ENCODE results near the gene INCA1.

The INCA1 gene

DNA sequence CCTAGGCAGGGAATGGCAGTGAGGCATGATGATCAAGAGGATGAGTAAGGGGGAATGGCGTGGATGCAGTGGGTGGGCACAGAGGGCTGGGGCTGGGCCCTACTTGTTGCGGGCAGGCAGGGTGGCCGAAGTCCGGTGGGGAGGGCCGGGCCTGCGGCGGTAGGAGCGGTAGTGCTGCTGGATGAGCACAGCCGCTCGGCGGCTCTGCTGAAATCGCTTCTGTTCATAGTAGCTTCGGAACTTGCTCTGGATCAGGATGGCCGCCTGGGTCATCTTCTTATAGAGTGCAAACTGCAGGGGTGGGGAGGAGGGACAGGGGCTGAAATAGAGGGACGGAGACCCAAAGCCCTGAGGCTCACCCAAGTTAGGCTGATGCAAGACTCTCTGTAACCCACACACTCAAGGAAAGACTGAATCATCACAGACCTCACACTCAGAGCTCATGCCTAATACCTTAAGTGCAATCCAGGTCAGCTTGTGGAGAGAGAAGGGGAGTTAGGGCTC lies 28.2 kb downstream of the INCA1 start:
- H3K9ac ChIP-seq (ENCODE audit: low read depth, low read length): peak overlapping the region; percentile 95
- peak overlapping the region; percentile 87 for H3K4me3 ChIP-seq (ENCODE audit: low read length)

DNA sequence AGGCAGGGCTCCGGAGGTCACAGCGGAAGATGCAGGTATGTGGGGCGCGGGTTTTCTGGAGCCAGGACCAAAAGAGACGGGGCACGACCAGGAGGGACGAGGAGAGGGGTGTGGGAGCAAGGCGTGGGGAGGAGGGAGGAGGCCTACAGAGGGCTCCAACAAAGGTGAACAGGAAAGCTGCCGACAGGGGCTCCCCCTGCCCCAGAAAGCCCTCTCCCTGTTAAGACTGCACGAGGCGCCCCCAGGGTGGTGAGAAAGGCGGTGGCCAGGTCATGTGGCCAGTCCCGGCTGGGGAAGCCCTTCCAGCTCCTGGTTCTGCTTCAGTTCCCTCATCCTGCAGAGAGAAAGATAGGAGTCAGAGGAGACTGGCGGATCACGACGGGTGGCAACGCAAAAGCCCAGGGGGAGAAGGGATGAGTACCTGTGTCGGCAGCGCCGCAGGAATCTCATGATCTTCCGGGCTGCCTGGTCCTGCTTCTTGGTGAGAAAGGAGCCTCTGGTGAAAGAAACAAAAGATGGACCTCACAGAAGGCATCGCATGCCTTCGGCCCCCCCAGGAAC lies 28.8 kb downstream of the INCA1 start:
- Histone ChIP-seq H3K36me3 (ENCODE audit: insufficient read depth, low read length) (peaks cover 40% of the 10 kb centered on the region), H3K4me1 (ENCODE audit: control insufficient read depth, insufficient read depth, low read length) (peaks cover 31% of the 10 kb centered on the region), H3K9me3 (replicated peaks; ENCODE audit: low read length) (no peaks in the 10 kb centered on the region), H3K4me3 (ENCODE audit: low read length) (peak overlapping the region; percentile 87), H3K27me3 (ENCODE audit: control insufficient read depth, insufficient read depth, low read length) (no peaks in the 10 kb centered on the region), H3K9ac (ENCODE audit: low read depth, low read length) (peak overlapping the region; percentile 95), H3K4me2 (ENCODE audit: low read length) (peak overlapping the region; percentile 99)

More for the DNA sequence above, 28.2 kb downstream of the INCA1 start:
- peaks cover 31% of the 10 kb centered on the region for H3K4me1 ChIP-seq (ENCODE audit: control insufficient read depth, insufficient read depth, low read length)
- peaks cover 45% of the 10 kb centered on the region for H3K36me3 ChIP-seq (ENCODE audit: insufficient read depth, low read length)
- no peaks in the 10 kb centered on the region for H3K9me3 ChIP-seq (replicated peaks; ENCODE audit: low read length)
- H3K27me3 ChIP-seq (ENCODE audit: control insufficient read depth, insufficient read depth, low read length): no peaks in the 10 kb centered on the region
- H3K4me2 ChIP-seq (ENCODE audit: low read length): peak overlapping the region; percentile 99

DNA sequence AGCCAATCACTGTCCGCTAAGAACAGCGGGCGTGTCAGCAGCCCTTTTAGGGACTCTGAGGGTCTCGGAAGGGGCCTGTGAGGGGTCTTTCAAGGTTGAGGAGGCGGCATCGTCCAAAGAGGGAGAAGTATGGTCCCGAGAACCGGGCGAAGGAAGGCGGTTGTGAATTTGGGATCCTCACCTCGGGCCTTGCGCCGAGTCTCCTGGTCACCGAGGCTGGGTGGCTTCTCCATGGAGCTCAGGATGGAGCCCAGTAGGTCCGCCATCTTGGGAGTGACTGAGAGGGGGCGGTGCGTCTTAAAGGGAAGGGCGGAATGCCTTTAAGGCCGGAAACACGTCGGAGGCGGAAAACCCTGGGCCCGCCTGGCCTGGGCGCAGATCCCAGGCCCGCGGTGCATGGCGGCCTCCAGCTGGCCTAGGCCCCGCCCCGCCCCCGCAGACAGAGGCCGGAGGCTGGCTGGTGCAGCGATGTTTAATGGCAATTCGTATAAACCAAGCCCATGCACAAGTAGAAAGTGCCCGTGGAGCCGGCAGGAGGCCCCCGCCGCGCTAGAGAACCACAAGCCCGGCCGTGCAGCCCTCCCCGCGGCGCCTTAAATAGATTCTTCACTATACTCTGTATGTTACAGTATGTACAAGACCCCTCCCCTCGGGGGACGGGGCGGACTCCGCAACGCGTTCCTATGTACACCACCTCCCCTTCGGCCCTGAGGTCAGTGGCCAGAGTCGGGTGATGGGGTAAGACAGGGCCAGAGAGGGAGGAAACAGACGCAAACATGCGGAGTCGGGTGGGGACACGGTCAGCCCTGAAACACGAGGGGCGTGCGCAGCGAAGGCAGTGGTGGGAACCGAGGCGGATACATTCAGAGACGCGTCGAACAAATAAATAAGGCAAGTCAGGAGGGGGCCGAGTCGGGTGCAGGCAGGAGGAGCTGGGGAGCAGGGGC lies 29.5 kb downstream of the INCA1 start, which contains the start of gene SPAG7:
SPAG7 (minus strand) TSS at position 279 of the 947 bp plus-strand sequence; CDS start at position 266, 13 bp downstream.
- H3K9ac ChIP-seq (ENCODE audit: low read depth, low read length): peak within 1 kb of the TSS; percentile 95
- H3K36me3 ChIP-seq (ENCODE audit: insufficient read depth, low read length): peaks cover 32% of the 10 kb centered on the region
- H3K9me3 ChIP-seq (replicated peaks; ENCODE audit: low read length): no peaks in the 10 kb centered on the region
- peak within 1 kb of the TSS; percentile 87 for H3K4me3 ChIP-seq (ENCODE audit: low read length)
- H3K27me3 ChIP-seq (ENCODE audit: control insufficient read depth, insufficient read depth, low read length): no peaks in the 10 kb centered on the region
- H3K4me2 ChIP-seq (ENCODE audit: low read length): peak within 1 kb of the TSS; percentile 99
- H3K4me1 ChIP-seq (ENCODE audit: control insufficient read depth, insufficient read depth, low read length): peaks cover 31% of the 10 kb centered on the region

DNA sequence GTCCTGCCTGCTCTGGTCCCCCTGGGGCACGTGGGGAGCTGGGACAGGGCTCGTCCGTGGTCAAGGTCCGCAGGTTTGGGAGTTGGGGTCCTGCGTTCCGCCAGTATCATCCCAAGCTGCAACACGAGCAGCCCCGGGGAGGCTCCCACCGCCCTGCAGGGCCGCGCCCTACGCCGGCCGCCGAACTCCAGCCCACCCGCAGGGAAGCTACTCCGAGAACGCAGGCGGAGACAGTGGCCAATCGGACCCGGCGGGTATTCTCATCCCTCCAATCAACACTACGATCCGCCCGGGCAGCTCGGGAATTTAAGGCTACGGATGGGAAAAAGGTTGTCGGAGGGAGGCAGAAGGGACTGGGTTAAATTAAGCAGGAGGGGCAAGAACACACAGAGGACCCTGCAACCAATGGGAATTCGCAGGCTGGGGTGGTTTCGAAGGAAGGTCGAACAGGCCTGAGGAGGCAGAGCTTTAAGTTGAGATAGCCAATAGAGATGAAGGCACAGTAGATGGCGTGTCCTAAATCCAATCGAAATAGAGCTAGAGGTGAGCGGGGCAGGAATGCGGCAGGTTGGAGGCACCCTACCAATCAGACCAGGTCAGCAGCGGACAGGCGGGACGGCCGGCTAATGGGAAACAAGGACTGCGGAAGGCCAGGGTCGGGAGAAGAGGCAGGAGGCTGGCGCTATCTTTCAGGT lies 30.3 kb downstream of the INCA1 start:
- Histone ChIP-seq H3K4me3 (ENCODE audit: low read length) (peak overlapping the region; percentile 87), H3K27me3 (ENCODE audit: control insufficient read depth, insufficient read depth, low read length) (no peaks in the 10 kb centered on the region), H3K9me3 (replicated peaks; ENCODE audit: low read length) (no peaks in the 10 kb centered on the region), H3K36me3 (ENCODE audit: insufficient read depth, low read length) (peaks cover 24% of the 10 kb centered on the region), H3K9ac (ENCODE audit: low read depth, low read length) (peak overlapping the region; percentile 95), H3K4me1 (ENCODE audit: control insufficient read depth, insufficient read depth, low read length) (peaks cover 31% of the 10 kb centered on the region), H3K4me2 (ENCODE audit: low read length) (peak overlapping the region; percentile 99)

DNA sequence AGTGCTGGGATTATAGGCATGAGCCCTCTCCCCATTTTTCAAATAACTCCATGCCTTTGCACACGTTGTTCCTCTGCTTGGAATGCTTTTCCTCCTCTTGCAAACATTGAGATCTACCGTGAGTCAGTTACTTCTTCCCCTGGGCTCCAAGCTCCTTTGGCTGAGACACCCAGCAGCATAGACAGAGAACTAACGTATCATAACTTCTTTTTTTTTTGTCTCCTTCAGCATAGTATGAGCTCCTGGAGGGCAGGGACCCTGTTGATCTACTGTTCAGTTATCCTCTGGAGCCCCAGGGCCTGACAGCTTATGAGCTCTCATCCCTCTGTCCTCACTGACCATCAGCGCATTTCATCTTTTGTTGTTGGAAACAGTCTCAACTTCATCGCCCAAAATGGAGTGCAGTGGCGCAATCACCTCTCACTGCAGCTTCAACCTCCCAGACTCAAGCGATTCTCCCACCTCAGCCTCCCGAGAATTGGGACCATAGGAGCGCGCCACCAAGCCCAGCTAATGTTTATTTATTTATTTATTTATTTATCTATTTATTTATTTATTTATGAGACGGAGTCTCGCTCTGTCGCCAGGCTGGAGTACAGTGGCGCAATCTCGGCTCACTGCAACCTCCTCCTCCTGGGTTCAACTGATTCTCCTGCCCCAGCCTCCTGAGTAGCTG lies 31.9 kb downstream of the INCA1 start:
- no peak overlapping the region for H3K9ac ChIP-seq (ENCODE audit: low read depth, low read length)
- H3K4me1 ChIP-seq (ENCODE audit: control insufficient read depth, insufficient read depth, low read length): peaks cover 31% of the 10 kb centered on the region
- no peaks in the 10 kb centered on the region for H3K27me3 ChIP-seq (ENCODE audit: control insufficient read depth, insufficient read depth, low read length)
- H3K36me3 ChIP-seq (ENCODE audit: insufficient read depth, low read length): peaks cover 23% of the 10 kb centered on the region
- H3K9me3 ChIP-seq (replicated peaks; ENCODE audit: low read length): no peaks in the 10 kb centered on the region
- no peak overlapping the region for H3K4me2 ChIP-seq (ENCODE audit: low read length)
- H3K4me3 ChIP-seq (ENCODE audit: low read length): no peak overlapping the region

DNA sequence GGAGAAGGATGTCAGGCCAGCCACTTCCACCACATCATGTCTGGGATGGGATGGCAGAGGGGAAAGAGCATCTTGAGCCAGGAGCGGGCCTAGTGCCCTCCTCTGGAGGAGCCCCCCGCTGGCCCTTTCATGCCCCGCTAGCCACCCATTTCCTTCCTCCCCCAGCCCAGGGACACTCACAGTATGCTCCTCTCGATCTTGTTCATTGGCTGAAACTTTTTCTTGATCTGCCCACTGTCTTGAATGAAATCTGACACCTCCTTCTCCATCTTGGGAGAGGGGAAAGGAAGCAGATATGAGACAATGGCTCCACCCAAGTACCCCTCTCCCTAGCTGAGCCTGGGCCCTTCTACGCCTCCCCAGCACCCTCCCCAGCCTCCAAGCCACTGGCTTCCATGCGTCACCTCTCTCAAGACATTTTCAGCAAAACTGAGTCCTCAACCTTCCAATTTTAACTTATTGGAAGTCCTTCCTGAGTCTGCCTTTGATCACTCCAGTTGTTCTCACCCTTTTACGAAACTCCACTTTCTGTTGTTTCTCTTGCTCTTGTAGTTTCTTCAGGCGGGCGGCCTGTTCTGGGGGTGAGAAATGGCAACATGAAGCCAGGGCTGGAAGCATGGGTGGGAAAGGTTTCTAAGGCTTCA lies 36.9 kb downstream of the INCA1 start:
- H3K9ac ChIP-seq (ENCODE audit: low read depth, low read length): no peak overlapping the region
- H3K4me3 ChIP-seq (ENCODE audit: low read length): no peak overlapping the region
- no peak overlapping the region for H3K4me2 ChIP-seq (ENCODE audit: low read length)
- H3K9me3 ChIP-seq (replicated peaks; ENCODE audit: low read length): no peaks in the 10 kb centered on the region
- H3K36me3 ChIP-seq (ENCODE audit: insufficient read depth, low read length): peaks cover 23% of the 10 kb centered on the region
- H3K4me1 ChIP-seq (ENCODE audit: control insufficient read depth, insufficient read depth, low read length): no peaks in the 10 kb centered on the region
- no peaks in the 10 kb centered on the region for H3K27me3 ChIP-seq (ENCODE audit: control insufficient read depth, insufficient read depth, low read length)

DNA sequence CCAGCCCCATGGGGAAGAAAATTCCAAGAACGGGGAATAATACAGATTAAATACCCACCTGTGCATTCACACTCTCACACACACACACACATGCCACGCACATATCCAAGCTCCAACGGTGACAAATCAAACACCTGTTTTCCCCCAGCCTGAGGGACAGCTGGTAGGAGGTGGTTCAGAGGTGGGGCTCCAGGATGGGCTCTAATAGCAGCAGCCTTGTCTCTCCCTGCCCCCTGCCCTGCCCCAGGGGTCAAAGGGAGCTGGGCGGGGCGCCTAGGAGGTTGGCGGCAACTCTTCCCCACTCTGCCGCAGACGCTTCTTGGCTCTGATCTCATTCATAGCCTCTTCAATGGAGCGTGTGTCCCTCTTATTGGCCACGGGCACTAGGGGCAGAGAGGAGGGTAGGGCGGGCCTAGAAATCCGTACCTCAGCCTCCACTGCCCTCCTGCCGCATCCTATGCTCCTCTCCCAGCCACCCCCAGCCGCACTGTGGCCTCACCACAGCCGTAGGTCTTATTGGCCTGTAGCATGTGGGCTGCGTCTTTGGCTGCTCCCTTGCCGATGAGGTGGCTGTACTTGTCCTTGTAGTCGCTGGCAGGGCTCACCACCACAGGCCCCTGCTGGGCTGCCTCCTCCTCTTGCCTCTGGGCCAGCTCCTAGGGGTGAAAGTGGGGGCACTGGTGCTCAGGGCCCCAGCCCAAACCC lies 37.9 kb downstream of the INCA1 start:
- no peaks in the 10 kb centered on the region for H3K27me3 ChIP-seq (ENCODE audit: control insufficient read depth, insufficient read depth, low read length)
- H3K36me3 ChIP-seq (ENCODE audit: insufficient read depth, low read length): peaks cover 19% of the 10 kb centered on the region
- no peak overlapping the region for H3K4me3 ChIP-seq (ENCODE audit: low read length)
- no peak overlapping the region for H3K4me2 ChIP-seq (ENCODE audit: low read length)
- peaks cover under 1% of the 10 kb centered on the region for H3K4me1 ChIP-seq (ENCODE audit: control insufficient read depth, insufficient read depth, low read length)
- no peaks in the 10 kb centered on the region for H3K9me3 ChIP-seq (replicated peaks; ENCODE audit: low read length)
- no peak overlapping the region for H3K9ac ChIP-seq (ENCODE audit: low read depth, low read length)

DNA sequence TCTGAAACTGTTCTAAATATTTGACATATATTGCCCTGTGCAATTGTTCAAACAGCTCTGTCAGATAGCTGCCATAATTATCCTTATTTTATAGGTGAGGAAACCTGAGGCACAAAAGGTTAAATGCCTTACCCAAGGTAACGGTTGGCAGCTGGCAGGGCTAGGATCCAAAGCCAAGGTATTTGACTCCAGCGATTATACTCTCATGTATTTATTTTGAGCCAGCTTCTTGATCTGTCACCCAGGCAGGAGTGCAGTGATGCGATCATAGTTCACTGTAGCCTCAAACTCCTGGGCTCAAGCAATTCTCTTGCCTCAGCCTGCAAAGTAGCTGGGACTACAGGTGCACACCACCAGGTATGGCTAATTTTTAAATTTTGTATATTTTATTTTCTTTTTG lies 39.2 kb downstream of the INCA1 start:
- peaks cover 19% of the 10 kb centered on the region for H3K36me3 ChIP-seq (ENCODE audit: insufficient read depth, low read length)
- H3K9ac ChIP-seq (ENCODE audit: low read depth, low read length): no peak overlapping the region
- peaks cover 14% of the 10 kb centered on the region for H3K4me1 ChIP-seq (ENCODE audit: control insufficient read depth, insufficient read depth, low read length)
- no peaks in the 10 kb centered on the region for H3K9me3 ChIP-seq (replicated peaks; ENCODE audit: low read length)
- no peaks in the 10 kb centered on the region for H3K27me3 ChIP-seq (ENCODE audit: control insufficient read depth, insufficient read depth, low read length)
- no peak overlapping the region for H3K4me3 ChIP-seq (ENCODE audit: low read length)
- H3K4me2 ChIP-seq (ENCODE audit: low read length): no peak overlapping the region

DNA sequence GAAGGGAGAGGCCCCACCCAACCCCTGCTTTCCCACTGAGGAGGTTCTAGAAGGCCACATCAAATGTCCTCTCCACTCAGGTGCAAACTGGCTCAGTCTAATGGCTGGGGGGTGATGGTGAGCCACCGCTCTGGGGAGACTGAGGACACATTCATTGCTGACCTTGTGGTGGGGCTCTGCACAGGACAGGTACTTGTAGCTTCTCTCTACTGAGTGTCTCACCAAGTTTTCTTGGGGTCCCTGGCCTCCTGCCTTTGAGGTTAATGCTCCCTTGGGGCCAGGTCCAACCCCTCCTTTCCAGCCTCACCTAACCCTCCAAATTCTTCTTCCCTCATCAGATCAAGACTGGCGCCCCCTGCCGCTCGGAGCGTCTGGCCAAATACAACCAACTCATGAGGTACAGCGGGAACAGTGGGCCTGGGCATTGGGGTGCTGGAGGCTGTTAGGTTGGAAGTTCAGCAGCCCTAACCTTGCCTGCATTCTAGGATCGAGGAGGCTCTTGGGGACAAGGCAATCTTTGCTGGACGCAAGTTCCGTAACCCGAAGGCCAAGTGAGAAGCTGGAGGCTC lies 40.7 kb downstream of the INCA1 start:
- Histone ChIP-seq H3K4me3 (ENCODE audit: low read length) (no peak overlapping the region), H3K9me3 (replicated peaks; ENCODE audit: low read length) (no peaks in the 10 kb centered on the region), H3K27me3 (ENCODE audit: control insufficient read depth, insufficient read depth, low read length) (no peaks in the 10 kb centered on the region), H3K36me3 (ENCODE audit: insufficient read depth, low read length) (peaks cover 19% of the 10 kb centered on the region), H3K4me1 (ENCODE audit: control insufficient read depth, insufficient read depth, low read length) (peaks cover 24% of the 10 kb centered on the region), H3K9ac (ENCODE audit: low read depth, low read length) (no peak overlapping the region), H3K4me2 (ENCODE audit: low read length) (no peak overlapping the region)

DNA sequence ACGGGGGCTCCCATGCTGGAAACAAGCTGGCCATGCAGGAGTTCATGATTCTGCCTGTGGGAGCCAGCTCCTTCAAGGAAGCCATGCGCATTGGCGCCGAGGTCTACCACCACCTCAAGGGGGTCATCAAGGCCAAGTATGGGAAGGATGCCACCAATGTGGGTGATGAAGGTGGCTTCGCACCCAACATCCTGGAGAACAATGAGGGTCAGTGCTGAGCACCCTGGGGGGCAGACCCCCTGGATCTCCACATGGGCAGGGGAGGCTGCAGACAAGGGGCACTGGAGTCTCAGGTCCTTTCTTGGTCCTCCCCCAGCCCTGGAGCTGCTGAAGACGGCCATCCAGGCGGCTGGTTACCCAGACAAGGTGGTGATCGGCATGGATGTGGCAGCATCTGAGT lies 42.2 kb downstream of the INCA1 start:
- Histone ChIP-seq H3K4me1 (ENCODE audit: control insufficient read depth, insufficient read depth, low read length) (peaks cover 39% of the 10 kb centered on the region), H3K4me2 (ENCODE audit: low read length) (no peak overlapping the region), H3K4me3 (ENCODE audit: low read length) (no peak overlapping the region), H3K27me3 (ENCODE audit: control insufficient read depth, insufficient read depth, low read length) (no peaks in the 10 kb centered on the region), H3K9ac (ENCODE audit: low read depth, low read length) (no peak overlapping the region), H3K9me3 (replicated peaks; ENCODE audit: low read length) (no peaks in the 10 kb centered on the region), H3K36me3 (ENCODE audit: insufficient read depth, low read length) (peaks cover 12% of the 10 kb centered on the region)
